ENCODE measurements around the gene VOPP1.

The VOPP1 gene

GRCh38 chr7:55458351-55458750 is 114.0 kb downstream of the VOPP1 start:
- no peak for DNase-seq

- no peak for DNase-seq
Observed at GRCh38 chr7:55457801-55458200, 114.5 kb downstream of the VOPP1 start.

- DNase-seq: no peak
Observed at GRCh38 chr7:55452971-55453370, 119.3 kb downstream of the VOPP1 start.

GRCh38 chr7:55449992-55450535 is 122.2 kb downstream of the VOPP1 start:
- DNase-seq: no peak

GRCh38 chr7:55449205-55449991 is 122.9 kb downstream of the VOPP1 start:
- DNase-seq: no peak

GRCh38 chr7:55448526-55448925 is 123.8 kb downstream of the VOPP1 start:
- no peak for DNase-seq

GRCh38 chr7:55444786-55445185 is 127.5 kb downstream of the VOPP1 start:
- no peak for DNase-seq

- no peak for DNase-seq
Observed at GRCh38 chr7:55441774-55442522, 130.4 kb downstream of the VOPP1 start.

- DNase-seq: no peak
Observed at GRCh38 chr7:55441002-55441401, 131.3 kb downstream of the VOPP1 start.

GRCh38 chr7:55440040-55440690 is 132.1 kb downstream of the VOPP1 start:
- DNase-seq: no peak

GRCh38 chr7:55439627-55440026 is 132.7 kb downstream of the VOPP1 start:
- no peak for DNase-seq

- DNase-seq: no peak
Observed at GRCh38 chr7:55438757-55439525, 133.4 kb downstream of the VOPP1 start.

- no peak for DNase-seq
Observed at GRCh38 chr7:55438085-55438756, 134.1 kb downstream of the VOPP1 start.

GRCh38 chr7:55437375-55437774 is 134.9 kb downstream of the VOPP1 start:
- DNase-seq: no peak

- no peak for DNase-seq
Observed at GRCh38 chr7:55436457-55436856, 135.8 kb downstream of the VOPP1 start.

GRCh38 chr7:55435466-55435865 is 136.8 kb downstream of the VOPP1 start:
- no peak for DNase-seq

GRCh38 chr7:55432939-55433784 is 139.1 kb downstream of the VOPP1 start:
- DNase-seq: no peak

GRCh38 chr7:55432506-55432905 is 139.8 kb downstream of the VOPP1 start:
- no peak for DNase-seq

GRCh38 chr7:55431898-55432297 is 140.4 kb downstream of the VOPP1 start:
- DNase-seq: no peak

GRCh38 chr7:55429835-55430499 is 142.3 kb downstream of the VOPP1 start:
- DNase-seq: no peak

- no peak for DNase-seq
Observed at GRCh38 chr7:55427800-55428199, 144.5 kb downstream of the VOPP1 start.

All from activated gamma-delta T cell treated with Interleukin-2 at 50 U/mL for 16 hours (primary cell).